Lower lobe of right lung (tissue), 2 donors: ENCODE measurements around the gene ATP6V0A4. TPM values are rescaled to one million over a fixed set of nuclear protein-coding genes. Genes with fewer than 3 reads are reported as not detected.
"Not testable (repeated sequence)": the region's sequence is repeated elsewhere in the genome, so short reads cannot be mapped to it uniquely, and the experiment has no call there.

Experiments used
- ATAC-seq, 2 donors: fragments of 200-7000 bp; cut with Tn5 transposase; one replicate each; pipeline ENCODE4 v1.9.1; 2020 to 2022; ENCODE audit warnings: mild to moderate bottlenecking in 2 of 2, moderate library complexity in 2 of 2
- DNase-seq: peaks from one replicate; pipeline ENCODE4 v3.0.0-alpha.2; 2020
- H3K27ac ChIP-seq: fragments of 200-600 bp; one replicate; pipeline ENCODE4 v1.8.0; 2022
- H3K27me3 ChIP-seq: fragments of 200-600 bp; one replicate; pipeline ENCODE4 v1.8.0; 2022; ENCODE audit warnings: low read depth
- H3K36me3 ChIP-seq: fragments of 200-600 bp; one replicate; pipeline ENCODE4 v1.8.0; 2022; ENCODE audit warnings: mild to moderate bottlenecking
- H3K4me1 ChIP-seq: fragments of 200-600 bp; one replicate; pipeline ENCODE4 v1.8.0; 2022
- H3K4me3 ChIP-seq: fragments of 200-600 bp; one replicate; pipeline ENCODE4 v1.8.0; 2022; ENCODE audit warnings: mild to moderate bottlenecking
- H3K9me3 ChIP-seq: fragments of 200-600 bp; one replicate; pipeline ENCODE4 v1.8.0; 2022
- intact Hi-C: fragments of 100-400 bp; cut with DNase I; formaldehyde crosslinking; loops from one replicate; pipeline ENCODE4 v1.11.0; 2022
- total RNA-seq: library from RNA; stranded (reverse); fragmentation: NEBNext Ultra II Directional; extraction: Animal tissue kit (Norgen Biotek cat#: 25700); gene quantifications from one replicate; pipeline ENCODE4 v1.2.1, GENCODE V29; 2021
- TF ChIP-seq, protein P1 (sequence below): fragments of 200-600 bp; IDR thresholded peaks from one replicate; pipeline ENCODE4 v1.8.0; 2022; ENCODE audit warnings: antibody characterized with exemption, mild to moderate bottlenecking
- donor health status: DM: no; HTN: yes; CAD: no; lungs with severe emphysema.

The ATP6V0A4 gene
- total RNA-seq, 1 donor from 2014 or later, result 1.7 TPM

DNA sequence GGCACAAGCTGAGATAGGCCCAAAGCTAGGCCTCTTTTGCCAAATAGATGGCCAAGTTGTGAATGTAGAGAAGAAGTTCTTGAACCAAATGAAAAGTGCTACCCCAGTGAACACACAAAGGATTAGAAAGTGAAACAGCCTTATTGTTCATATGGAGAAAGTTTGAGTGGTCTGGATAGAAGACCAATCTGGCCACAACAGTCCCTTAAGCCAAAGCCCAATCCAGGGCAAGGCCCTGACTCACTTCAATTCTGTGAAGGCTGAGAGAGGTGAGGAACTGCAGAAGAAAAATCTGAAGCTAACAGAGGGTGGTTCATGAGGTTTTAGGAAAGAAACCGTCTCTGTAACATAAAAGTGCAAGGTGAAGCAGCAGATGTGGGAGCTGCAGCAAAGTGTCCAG lies 18.7 kb upstream of the ATP6V0A4 start:
- DNase-seq, result no peak
- H3K27me3 ChIP-seq, result no peaks in the 10 kb centered on the region
- H3K4me3 ChIP-seq, result no peak overlapping the region
- no peaks in the 10 kb centered on the region for H3K36me3 ChIP-seq
- TF ChIP-seq, protein P1, sequence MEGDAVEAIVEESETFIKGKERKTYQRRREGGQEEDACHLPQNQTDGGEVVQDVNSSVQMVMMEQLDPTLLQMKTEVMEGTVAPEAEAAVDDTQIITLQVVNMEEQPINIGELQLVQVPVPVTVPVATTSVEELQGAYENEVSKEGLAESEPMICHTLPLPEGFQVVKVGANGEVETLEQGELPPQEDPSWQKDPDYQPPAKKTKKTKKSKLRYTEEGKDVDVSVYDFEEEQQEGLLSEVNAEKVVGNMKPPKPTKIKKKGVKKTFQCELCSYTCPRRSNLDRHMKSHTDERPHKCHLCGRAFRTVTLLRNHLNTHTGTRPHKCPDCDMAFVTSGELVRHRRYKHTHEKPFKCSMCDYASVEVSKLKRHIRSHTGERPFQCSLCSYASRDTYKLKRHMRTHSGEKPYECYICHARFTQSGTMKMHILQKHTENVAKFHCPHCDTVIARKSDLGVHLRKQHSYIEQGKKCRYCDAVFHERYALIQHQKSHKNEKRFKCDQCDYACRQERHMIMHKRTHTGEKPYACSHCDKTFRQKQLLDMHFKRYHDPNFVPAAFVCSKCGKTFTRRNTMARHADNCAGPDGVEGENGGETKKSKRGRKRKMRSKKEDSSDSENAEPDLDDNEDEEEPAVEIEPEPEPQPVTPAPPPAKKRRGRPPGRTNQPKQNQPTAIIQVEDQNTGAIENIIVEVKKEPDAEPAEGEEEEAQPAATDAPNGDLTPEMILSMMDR, result no peak
- intact Hi-C loops, result no loop called here
- H3K9me3 ChIP-seq, result no peaks in the 10 kb centered on the region
- no peaks in the 10 kb centered on the region for H3K4me1 ChIP-seq
- H3K27ac ChIP-seq, result no peak overlapping the region
- ATAC-seq, result no peak

DNA sequence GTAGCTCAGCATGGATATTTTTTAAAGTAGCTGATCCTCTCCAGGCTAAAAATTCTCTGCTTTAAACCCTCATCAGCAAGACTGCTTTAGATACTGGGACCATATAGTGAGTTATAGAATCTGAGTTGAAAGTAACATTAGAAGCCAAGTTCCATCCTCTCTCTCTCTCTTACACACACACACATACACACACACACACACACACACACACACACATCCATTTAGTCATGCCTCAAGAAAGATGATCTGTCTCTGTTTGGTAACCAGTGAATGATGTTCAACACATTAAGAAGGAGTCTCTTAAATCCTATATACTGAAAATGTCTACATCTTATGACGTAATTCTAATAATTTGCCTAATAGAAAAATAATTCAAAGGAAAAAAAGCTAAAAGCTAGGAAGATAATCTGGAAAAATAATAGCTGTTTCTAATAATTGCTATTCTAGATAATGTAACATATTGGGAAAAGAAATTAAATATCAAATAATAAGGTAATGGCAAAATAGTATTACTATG lies 16.9 kb upstream of the ATP6V0A4 start:
- Histone ChIP-seq H3K4me1 (no peaks in the 10 kb centered on the region), H3K9me3 (no peaks in the 10 kb centered on the region), H3K4me3 (no peak overlapping the region), H3K27me3 (no peaks in the 10 kb centered on the region), H3K36me3 (no peaks in the 10 kb centered on the region), H3K27ac (no peak overlapping the region)
- ATAC-seq, result no peak
- no peak for DNase-seq
- intact Hi-C loops, result no loop called here
- TF ChIP-seq, protein P1, result no peak

DNA sequence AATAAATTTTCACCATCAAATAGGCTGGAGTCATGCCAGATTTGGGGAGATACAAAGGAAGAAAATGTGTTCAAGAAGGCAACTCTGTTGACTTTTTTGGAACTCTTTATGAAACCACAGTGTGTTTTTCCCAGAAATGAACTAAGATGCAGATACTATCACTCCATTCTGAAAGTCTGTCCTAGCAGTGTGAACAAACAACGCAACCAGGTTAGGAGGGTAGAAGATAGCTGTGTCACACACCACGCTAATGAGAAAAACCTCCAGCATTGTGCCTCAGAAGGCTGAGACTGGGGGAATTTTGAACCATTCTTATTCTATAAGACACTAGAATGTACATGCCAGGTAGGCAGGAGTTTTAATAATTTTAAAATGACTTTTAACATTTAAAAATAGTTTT lies 15.9 kb upstream of the ATP6V0A4 start:
- Histone ChIP-seq H3K4me3 (no peak overlapping the region), H3K9me3 (no peaks in the 10 kb centered on the region), H3K4me1 (no peaks in the 10 kb centered on the region), H3K27me3 (no peaks in the 10 kb centered on the region), H3K36me3 (no peaks in the 10 kb centered on the region), H3K27ac (no peak overlapping the region)
- DNase-seq (no peak), ATAC-seq (no peak)
- intact Hi-C loops, result no loop called here
- TF ChIP-seq, protein P1, result no peak

DNA sequence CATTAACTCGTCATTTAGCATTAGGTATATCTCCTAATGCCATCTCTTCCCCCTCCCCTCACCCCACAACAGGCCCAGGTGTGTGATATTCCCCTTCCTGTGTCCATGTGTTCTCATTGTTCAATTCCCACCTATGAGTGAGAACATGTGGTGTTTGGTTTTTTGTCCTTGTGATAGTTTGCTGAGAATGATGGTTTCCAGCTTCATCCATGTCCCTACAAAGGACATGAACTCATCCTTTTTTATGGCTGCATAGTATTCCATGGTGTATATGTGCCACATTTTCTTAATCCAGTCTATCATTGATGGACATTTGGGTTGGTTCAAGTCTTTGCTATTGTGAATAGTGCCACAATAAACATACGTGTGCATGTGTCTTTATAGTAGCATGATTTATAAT lies 13.3 kb upstream of the ATP6V0A4 start:
- intact Hi-C loops, DNase-seq, H3K4me1 ChIP-seq, H3K9me3 ChIP-seq, H3K27me3 ChIP-seq, H3K4me3 ChIP-seq, ATAC-seq, H3K27ac ChIP-seq, H3K36me3 ChIP-seq: not testable (repeated sequence)

DNA sequence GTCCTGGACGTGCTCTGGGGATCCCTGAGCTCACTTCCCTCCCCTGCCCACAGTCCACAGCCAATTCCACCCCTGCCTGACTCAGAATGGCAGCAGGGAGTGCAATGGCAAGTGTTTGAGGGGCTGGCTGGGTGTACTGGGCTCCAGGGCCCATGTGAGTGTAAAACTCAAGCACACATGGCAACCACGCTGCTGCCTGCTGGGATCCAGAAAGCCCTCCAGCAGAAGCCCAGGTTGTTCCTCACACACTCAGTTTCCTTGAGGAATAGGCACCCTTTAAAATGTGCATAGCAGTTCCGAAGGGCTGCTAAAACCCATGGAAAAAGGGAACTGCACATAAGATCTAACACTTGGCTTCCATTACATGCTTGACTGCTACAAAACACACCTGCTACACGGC lies 11.3 kb upstream of the ATP6V0A4 start:
- no peaks in the 10 kb centered on the region for H3K4me1 ChIP-seq
- intact Hi-C loops, result no loop called here
- no peaks in the 10 kb centered on the region for H3K27me3 ChIP-seq
- H3K4me3 ChIP-seq, result no peak overlapping the region
- no peak for DNase-seq
- TF ChIP-seq, protein P1, result no peak
- ATAC-seq, result no peak
- no peaks in the 10 kb centered on the region for H3K9me3 ChIP-seq
- no peaks in the 10 kb centered on the region for H3K36me3 ChIP-seq
- no peak overlapping the region for H3K27ac ChIP-seq

DNA sequence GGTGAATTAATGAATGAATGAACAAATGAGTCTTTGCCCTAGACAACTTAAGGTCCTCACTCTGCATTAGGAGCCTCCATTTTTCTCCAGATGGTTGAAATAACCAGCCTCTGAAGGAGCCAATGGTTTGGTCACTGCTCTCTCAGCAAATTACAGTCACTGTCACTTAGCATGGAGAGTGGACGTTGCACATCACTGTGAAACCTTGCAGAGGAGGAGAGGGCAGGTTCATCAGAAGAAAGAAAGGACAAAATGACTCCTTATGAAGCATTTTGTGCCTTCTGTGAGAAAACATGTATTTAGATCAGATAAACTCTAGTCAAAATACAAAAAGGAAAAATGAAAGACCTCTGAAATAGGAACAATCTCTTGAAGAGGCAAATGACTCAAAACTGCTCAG lies 6.6 kb upstream of the ATP6V0A4 start:
- no peak overlapping the region for H3K4me3 ChIP-seq
- H3K27ac ChIP-seq, result no peak overlapping the region
- no peaks in the 10 kb centered on the region for H3K9me3 ChIP-seq
- H3K4me1 ChIP-seq, result no peaks in the 10 kb centered on the region
- DNase-seq (no peak), ATAC-seq (no peak)
- intact Hi-C loops, result no loop called here
- no peaks in the 10 kb centered on the region for H3K36me3 ChIP-seq
- TF ChIP-seq, protein P1, result no peak
- H3K27me3 ChIP-seq, result no peaks in the 10 kb centered on the region
